C4-2B (cell line): ENCODE results near the gene MYD88.

Experiments used
- H3K27ac ChIP-seq: fragments of 450-650 bp; 2 replicates; pipeline ENCODE4 v1.5.1; 2017
- ZFX ChIP-seq: fragments of 450-650 bp; IDR thresholded peaks from 2 replicates; pipeline ENCODE4 v1.6.1; 2017
- TF ChIP-seq, protein P1 (sequence below): fragments of 450-650 bp; conservative IDR thresholded peaks from 2 replicates; pipeline ENCODE4 v1.5.1; 2017; ENCODE audit warnings: mild to moderate bottlenecking

Gene MYD88

DNA sequence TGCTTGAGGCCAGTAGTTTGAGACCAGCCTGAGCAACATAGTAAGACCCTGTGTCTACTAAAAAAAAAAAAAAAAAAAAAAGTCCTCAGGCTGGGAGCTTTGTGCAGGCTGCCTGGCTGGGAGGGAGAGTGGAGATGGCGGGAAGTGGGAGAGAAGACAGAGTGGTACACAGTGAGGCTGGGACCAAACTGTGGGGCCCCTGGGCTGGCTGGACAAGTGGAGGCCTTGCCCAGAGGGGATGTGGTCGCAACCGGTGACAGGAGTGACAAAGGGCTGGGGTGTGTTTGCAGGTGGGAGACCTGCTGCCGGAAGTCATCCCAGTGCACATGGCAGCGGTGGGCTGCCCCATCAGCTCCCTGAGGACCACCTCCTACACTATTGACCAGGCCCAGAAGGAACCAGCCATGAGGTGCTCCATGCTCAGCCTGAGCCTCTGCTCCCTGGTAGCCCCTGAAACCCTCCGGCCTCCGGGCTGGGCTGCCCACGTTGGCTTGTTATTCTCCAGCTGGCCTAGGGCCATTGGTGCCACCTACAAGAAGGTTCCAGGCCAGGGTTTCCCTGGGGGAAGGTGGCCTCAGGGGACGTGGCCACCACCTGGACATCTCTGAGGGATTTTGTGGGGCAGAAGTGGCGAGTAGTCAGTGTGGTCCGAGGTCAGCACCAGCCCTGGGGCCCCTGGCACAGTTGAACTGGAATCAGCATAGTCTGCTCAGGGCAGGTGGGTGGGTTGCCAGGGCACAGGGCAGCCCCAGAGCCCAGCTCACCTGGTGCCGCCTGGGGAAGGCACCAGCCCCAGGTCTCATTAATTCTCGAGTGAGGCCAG lies 24.2 kb upstream of the MYD88 start:
- no peak for TF ChIP-seq ZFX
- TF ChIP-seq, protein P1, sequence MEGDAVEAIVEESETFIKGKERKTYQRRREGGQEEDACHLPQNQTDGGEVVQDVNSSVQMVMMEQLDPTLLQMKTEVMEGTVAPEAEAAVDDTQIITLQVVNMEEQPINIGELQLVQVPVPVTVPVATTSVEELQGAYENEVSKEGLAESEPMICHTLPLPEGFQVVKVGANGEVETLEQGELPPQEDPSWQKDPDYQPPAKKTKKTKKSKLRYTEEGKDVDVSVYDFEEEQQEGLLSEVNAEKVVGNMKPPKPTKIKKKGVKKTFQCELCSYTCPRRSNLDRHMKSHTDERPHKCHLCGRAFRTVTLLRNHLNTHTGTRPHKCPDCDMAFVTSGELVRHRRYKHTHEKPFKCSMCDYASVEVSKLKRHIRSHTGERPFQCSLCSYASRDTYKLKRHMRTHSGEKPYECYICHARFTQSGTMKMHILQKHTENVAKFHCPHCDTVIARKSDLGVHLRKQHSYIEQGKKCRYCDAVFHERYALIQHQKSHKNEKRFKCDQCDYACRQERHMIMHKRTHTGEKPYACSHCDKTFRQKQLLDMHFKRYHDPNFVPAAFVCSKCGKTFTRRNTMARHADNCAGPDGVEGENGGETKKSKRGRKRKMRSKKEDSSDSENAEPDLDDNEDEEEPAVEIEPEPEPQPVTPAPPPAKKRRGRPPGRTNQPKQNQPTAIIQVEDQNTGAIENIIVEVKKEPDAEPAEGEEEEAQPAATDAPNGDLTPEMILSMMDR: no peak
- no peak overlapping the region for H3K27ac ChIP-seq

DNA sequence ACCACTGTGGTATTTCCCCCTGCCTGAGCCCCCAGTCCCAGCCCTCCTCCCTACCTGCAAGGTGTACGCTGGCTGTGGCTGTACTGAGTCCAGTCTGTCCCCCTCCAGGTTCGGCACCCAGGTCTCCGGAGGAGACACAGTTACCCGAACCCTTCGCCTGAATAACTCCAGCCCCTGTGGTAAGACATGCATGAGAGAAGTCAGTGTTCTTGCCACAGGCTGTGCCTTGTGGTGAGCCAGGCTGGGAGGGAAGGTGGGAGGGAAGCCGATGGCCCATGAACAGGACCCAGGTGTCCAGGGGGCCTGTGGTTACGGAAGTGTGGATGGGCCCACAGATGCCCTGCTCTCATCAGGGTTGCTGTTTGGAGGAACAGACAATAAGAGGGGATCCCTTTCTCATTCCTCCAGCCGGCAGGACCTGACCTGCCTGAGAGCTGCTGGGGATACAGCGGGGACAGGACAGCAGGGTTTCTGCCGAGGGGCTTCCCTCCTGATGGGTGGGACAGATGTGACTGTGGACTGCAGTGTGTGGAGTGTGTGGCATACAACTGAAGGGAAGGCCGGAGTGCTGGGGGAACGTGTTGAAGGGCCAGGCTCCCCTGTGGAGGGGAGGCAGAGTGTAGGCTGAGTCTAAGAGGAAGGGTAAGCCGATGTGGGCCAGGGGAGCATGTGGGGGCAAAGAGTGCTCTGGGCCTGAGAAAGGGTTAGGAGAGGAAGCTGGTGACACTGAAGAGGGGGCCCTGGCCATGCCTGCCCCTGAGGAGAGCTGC lies 23.4 kb upstream of the MYD88 start:
- TF ChIP-seq, protein P1: no peak
- no peak for TF ChIP-seq ZFX
- no peak overlapping the region for H3K27ac ChIP-seq

DNA sequence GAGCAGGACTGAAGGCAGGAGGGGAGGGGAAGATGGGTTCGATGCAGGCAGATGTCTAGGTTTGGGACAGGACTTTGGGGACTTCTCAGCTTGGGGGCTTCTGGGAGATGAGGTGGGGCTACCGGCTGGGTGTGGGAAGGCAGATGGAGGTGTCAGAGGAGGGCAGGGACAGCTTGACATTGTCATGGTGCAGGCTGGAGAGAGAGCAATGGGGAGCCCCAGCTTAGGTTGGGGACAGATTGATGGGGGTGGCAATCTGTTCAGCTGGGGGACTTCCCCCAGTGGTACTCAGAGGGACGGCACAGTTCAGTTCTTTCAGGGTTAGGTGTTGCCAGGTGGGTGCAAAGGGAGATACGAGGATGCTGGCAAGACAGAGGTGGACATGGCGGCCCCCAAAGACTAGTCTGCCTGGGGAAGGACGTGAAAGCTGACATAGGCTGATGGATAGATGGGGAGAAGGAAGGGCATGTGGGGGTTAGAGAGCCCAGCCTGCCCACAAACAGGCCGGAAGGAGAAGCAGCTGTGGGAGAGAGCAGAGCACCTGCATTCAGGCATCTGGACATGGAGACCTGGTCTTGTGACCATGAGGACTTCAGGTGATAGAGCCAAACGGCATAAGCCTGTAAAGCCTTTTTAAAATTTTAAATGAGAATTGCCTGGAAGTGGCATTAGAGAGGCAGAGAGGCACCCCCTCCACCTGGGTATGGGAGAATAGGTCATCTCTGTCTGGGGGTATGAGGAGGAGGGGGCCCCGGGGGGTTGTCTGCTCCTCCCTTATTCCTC lies 22.6 kb upstream of the MYD88 start:
- no peak for TF ChIP-seq ZFX
- TF ChIP-seq, protein P1: no peak
- no peak overlapping the region for H3K27ac ChIP-seq

DNA sequence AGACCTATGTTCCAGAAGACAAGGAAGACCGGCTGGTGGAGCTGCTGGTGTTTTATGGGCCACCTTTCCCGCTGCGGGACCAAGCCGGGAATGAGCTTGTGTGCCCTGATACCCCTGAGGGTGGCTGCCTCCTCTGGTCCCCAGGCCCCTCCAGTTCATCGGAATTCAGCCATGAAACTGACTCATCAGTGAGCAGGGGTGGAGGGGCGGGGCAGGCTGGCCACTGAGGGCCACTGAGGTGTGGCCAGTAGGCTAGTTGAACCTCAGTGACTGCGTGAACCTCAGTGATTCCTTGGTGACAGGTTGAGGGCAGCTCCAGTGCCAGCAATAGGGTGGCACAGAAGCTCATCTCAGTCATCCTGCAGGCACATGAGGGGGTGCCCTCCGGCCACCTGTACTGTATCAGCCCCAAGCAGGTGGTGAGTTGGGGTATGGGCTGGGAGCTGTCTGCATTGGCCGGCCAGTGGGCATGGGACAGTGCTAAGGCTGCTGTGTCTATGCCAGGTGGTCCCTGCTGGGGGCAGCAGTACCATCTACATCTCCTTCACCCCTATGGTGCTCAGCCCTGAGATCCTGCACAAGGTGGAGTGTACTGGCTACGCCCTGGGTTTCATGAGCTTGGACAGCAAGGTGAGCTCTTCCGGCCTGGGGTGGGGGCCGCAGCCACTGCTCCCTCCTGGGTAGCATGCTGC lies 21.8 kb upstream of the MYD88 start:
- no peak overlapping the region for H3K27ac ChIP-seq

DNA sequence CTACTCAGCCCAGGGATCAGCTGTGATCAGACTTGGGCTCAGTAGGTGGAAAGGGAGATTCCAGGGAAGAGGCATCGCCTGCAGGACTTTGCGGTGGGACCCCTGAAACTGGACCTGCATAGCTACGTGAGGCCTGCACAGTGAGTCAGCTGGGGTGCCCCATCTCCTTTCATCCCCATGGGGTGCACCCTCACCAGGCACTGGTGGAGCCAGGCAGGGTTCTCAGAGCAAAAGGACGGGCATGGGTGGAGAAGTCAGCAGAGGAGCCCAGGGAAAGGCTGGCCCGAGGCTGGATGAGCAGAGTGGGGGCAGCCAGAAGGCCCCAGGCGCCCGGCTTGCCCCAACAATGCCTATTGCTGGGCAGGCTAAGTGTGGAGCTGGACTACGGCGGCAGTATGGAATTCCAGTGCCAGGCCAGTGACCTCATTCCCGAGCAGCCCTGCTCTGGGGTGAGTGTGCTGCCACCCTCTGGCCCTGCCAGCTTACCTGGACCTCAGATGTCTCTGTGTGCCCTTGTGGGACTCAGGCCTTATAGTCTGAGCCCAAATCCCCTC lies 21.2 kb upstream of the MYD88 start:
- TF ChIP-seq, protein P1: no peak
- no peak for TF ChIP-seq ZFX
- H3K27ac ChIP-seq: no peak overlapping the region

More for the DNA sequence above, 21.8 kb upstream of the MYD88 start:
- TF ChIP-seq, protein P1: no peak
- no peak for TF ChIP-seq ZFX

DNA sequence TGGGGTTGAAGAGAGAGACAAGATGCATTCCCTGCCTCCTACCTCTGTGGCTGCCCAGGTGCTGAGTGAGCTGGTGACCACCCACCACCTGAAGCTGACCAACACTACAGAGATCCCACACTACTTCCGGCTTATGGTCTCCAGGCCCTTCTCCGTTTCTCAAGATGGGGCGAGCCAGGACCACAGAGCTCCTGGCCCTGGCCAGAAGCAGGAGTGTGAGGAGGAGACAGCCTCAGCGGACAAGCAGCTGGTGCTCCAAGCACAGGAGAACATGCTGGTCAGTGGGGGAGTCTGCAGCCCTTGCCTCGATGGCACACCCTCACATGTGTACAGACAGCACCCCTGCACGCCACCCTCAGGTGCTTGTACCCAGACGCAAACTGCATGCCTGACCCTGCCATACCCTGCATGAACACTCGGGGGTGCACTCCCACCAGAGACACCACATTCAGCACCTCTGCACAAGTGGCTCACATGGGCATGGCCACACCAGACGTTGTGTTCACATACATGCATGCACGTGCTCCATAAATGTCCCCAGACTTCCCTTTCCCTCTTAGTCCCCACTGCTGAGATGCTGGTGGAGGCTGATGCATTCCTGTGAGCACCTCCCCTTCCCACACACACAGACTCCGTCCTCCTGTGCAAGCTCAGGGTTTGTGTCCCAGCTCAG lies 20.6 kb upstream of the MYD88 start:
- no peak overlapping the region for H3K27ac ChIP-seq
- TF ChIP-seq ZFX: no peak
- TF ChIP-seq, protein P1: peak; percentile 65
